NCI-H128 (cell line): Measurements from ENCODE around the gene LRRIQ1.
"Not testable (repeated sequence)": the region's sequence is repeated elsewhere in the genome, so short reads cannot be mapped to it uniquely, and the experiment has no call there.

ENCODE experiments used
- DNase-seq: peaks from one replicate; lab custom pipeline; 2025; ENCODE audit not compliant: unreplicated experiment; lab: John Stamatoyannopoulos, UW

The LRRIQ1 gene

DNA sequence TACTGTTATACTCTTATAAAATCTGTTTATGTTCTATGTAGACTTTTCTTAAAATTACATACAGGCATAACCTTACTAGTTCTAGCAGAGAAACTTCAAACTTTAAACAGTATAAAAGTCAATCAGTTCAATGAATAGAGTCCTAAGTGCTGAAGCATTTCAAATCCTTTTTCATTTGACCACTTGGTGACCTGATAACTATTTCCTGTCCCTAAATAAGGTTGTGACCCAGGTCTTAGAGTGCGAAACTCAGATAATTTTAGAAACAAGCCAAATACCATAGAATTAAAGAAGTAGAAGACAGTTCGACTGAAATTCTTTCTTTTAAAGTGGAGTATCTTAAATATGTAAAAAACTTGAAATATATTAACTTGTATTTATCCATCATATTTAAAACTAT is 147.7 kb downstream of the LRRIQ1 start:
- no peak for DNase-seq

GRCh38 chr12:85186236-85186635 is 150.1 kb downstream of the LRRIQ1 start:
- no peak for DNase-seq

DNA sequence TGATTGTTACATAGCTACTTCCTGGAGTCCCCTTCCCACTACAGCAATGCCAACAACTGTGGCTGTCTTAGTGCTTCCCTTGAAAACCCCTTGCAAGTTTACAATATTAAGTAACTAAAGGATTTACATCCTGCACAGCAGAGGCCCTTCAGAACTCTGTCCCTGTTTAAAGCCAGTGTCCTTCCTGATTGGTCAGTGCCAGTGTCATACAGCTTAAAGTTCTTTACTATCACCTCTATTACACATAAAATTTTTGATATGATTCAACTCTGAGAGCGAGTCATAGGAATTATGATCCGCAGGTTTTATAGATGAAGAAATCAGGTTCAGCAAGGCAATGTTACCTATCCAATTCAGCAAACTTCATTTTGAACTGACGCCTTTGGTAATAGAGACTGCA is 152.5 kb downstream of the LRRIQ1 start:
- no peak for DNase-seq

- no peak for DNase-seq
Observed at GRCh38 chr12:85190728-85191127, 154.6 kb downstream of the LRRIQ1 start.

DNA sequence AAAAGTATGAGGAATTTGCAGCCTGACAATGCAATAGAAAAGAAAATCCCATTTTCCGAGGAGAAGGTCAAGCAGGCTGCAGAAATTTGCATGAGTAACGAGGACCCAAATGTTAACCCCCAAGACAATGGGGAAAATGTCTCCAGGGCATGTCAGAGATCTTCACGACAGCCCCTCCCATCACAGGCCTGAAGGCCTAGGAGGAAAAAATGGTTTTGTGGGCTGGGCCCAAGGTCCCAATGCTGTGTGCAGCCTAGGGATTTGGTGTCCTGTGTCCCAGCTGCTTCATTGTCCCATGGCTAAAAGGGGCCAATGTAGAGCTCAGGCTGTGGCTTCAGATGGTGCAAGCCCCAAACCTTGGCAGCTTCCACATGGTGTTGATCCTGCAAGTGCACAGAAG is 167.7 kb downstream of the LRRIQ1 start:
- not testable (repeated sequence) for DNase-seq

DNA sequence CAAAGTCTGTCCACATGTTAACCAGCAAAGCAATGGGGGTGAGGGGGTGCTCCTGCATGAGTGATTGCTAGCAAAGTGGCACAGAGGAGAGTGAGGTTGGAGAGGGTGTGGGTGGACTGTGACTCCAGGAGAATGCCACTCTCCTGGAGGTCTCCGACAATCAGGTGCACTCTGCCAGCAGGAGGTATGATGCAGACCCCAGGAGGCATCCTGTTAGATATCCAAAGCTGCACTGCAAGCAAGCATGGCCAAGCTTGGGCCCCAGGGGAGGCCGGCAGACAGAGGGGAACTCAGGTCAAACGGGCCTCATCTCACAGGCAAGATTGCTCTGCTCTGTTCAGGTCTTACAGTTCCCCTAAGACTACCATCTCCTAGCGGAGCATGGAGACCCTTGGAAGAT is 170.4 kb downstream of the LRRIQ1 start:
- no peak for DNase-seq

DNA sequence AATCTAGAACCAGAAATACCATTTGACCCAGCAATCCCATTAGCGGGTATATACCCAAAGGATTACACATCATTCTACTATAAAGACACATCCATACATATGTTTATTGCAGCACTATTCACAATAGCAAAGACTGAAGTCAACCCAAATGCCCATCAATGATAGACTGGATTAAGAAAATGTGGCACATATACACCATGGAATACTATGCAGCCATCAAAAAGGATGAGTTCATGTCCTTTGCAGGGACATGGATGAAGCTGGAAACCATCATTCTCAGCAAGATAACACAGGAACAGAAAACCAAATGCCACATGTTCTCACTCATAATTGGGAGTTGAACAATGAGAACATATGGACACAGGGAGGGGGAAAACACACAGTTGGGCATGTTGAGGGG is 188.2 kb downstream of the LRRIQ1 start:
- DNase-seq = not testable (repeated sequence)

GRCh38 chr12:85225501-85225900 is 189.3 kb downstream of the LRRIQ1 start:
- no peak for DNase-seq

GRCh38 chr12:85237327-85237726 is 201.2 kb downstream of the LRRIQ1 start:
- no peak for DNase-seq

DNA sequence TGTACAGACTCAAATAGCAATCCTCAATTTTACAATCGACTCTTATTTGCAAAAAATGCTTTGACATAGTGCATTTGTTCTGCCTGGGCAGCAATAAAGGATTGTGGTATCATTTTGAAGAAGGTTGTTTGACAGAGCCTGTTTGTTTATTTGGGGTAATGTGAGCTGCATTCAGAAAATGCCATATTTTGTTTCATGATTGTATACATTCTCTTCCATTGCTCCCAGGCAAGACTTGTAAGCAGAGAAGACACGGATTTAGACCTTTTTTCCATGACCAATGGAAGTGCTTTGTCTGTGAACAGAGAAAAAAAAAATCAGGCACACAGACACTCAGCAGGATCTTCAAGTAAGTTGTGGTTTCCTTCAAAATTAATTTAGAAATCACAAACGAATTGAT is 208.4 kb downstream of the LRRIQ1 start:
- DNase-seq = no peak

GRCh38 chr12:85253853-85254252 is 217.7 kb downstream of the LRRIQ1 start:
- DNase-seq = no peak

DNA sequence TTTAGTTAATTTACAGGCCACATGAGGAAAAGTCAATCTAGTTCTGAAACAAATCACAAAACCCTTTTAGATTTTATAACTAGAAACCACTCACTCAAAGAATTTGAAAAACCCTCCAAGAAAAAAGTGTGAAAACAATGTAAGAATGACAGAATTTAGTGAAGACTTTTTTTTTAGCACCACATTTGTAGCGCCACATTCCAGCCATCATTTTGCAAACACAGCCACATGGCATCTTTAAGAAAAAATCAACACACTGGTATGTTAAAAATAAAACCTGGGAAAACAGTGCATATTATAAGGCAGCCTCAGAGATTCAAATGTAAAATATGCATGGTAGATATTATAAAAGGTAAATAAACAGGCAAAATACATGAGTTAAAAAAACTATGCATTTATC is 221.5 kb downstream of the LRRIQ1 start:
- DNase-seq = no peak

DNA sequence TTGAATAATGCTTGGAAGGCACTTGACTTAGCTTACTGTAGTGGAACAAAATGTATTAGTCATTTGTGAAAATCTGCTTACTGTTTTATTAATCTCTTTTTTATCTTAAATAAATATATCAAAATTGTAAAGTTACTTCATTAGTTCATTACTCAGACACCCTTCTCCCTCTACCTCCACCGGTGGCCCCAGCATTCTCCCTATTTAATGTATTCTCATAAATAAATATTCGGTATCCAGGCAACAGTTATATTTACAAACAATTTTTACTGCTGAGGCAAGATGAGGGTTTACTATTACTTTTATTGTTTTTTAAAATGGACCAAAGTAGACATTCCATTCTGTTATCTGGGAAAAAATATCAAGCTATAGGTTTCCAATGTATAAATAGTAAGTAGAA is 224.3 kb downstream of the LRRIQ1 start:
- DNase-seq = no peak

DNA sequence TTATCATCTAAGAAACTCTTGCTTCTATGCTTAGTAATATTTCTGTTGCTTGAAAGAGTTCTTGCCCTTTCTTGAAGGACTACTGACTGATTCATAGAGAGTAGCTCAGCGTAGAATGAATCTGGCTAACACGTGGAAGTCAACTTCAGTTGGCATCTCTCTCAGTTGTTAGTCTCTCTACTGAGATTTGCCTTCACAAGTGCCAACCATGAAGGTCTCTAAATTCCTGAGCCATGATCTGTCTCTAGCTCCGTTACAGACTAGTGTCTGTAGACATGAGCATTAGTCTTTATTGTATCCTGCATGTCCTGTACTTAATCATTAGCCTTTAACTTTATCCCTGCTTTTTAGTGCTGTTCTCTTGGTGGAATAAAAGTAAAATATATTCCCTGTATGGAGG is 224.7 kb downstream of the LRRIQ1 start:
- no peak for DNase-seq

- no peak for DNase-seq
Observed at GRCh38 chr12:85266356-85266755, 230.2 kb downstream of the LRRIQ1 start.

GRCh38 chr12:85273381-85274314 is 237.5 kb downstream of the LRRIQ1 start:
- no peak for DNase-seq

DNA sequence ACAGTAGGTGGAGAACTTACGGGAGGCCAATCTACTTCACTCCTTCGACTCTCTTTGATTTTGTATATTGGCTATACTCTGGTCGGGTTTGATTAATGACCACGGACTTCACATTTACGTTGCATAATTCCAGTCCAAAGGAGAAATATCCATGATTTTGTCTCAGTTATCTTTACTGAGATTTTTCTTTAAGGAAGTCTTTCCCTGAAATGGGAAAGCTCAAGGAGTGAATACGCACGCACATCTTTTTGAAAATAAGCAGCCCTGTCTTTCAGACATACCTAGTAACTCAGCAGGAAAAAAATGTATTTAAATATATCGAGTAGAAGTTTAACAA is 238.1 kb downstream of the LRRIQ1 start:
- no peak for DNase-seq

GRCh38 chr12:85275374-85275773 is 239.2 kb downstream of the LRRIQ1 start:
- DNase-seq = no peak

DNA sequence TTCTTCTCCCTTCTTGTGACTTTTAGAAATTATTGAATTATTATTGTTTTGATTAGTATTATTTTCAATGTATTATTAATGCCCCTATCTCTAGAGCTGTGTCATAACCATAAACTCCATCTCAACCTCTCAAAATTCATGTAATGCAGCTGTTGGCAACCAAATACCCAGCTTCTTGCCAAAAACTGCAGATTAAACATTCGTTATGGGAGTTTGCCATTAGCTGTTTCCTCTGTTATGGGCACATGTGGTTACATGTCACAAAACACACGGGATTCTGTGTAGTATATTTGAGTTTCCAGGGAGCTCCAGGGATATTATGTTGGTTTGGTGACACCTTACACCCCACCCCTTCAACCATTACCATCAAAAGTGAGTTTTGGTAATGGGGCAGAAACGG is 241.0 kb downstream of the LRRIQ1 start:
- DNase-seq = no peak

DNA sequence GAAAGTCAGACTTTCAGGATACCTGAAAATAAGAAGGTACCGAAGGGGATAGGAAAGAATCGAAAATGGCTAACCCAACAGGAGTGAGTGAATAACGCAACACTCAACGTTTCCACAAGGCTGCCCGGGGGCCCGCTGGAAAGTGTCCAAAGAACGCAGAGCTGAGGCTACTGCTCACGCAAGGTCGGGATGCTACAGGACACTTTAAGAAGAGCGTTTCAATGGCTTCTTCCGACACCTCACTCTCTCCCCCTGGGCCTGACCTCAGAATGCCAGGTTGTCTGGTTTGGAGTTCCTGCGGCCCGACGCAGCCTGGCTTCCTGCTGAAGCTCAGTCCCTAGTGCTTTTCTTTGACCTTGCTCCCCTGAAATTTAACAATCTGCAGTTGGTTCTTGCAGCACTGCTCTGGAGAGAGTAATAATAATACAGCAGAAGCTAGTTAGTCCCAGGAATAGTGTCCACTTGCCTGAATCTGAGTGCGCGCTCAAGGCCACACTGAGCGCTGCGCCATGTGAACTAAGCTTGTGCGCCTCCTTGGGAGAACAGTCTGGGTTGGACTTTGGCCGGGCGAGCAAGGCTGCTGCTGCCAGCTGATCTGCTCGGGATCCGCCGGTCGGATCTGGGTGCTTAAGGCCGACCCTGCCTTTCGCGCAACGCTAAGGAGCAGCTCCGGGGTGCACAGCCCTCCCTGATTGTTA is 241.9 kb downstream of the LRRIQ1 start:
- no peak for DNase-seq

DNA sequence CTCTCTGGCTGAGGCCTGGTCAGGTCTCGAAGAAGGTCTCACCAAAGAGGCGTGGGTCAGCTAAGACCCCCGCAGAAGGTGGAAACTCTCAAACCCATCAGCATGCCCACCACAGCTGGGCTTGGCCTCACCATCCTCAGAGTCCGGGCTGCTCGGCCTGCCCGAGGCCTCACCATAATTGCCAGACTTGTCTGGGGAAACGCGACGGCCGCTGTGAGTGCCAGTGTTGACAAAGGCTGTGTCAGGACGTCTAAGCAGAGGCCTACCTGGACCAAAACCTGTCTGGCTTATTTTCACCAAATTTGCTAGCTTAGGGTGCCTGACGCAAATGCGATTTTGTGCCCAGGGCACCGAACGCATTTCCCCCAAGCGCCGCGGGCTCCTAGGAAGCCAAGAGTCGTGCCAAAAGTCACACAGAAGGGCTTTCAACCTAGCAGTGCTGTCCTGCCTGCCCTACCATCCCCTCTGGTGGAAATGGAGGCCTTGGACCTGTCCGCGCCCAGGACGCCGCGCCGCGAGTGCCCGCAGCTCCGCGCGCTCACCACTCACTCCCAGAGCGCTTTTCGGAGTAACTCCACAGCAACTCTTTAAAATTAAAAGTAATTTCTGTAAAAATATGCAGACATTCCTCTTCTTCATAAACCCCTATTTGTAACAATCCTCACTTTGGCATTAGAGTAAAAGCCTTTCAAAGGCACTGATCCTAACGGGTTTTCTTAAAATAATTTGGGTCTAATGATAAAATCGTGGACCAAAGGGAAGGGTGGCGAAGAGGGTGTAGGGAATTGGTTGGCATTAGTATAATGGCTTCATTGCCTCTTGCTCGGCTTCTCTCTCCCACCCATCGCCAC is 242.7 kb downstream of the LRRIQ1 start:
- no peak for DNase-seq
